ENCODE data around the gene OR2H2.

DNA sequence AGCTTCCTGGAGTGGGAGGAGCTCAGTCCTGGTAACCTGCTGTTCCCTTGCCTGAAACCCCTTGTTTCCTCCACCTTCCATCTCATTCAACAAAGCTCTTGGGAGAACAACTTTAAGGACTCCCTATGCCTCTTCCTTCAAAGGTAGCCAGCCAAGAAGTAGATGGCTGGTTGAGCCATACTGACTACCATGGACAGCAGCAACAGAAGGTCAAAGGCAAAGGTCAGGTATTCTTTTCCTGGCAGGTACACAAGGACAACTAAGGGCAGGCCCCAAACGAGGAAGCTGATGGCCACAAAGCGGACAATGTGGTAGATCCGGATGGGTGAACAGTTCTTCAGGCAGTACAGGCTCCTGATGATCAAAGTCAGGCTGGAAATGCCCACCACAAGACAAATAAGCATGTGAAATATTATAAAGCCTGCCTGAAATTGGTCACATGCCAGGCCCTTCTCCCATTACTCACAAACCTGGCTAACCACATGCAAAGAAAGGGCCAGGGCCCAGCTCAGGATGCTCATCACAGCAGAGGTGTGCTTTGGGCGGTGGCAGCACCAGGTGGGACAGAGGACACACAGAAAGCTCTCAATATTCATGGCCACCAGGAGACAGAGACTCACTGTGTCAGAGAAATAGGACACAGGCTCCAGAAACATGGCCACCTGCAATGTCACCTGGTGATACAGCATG is 47.1 kb upstream of the OR2H2 start:
- TF ChIP-seq, protein P1, sequence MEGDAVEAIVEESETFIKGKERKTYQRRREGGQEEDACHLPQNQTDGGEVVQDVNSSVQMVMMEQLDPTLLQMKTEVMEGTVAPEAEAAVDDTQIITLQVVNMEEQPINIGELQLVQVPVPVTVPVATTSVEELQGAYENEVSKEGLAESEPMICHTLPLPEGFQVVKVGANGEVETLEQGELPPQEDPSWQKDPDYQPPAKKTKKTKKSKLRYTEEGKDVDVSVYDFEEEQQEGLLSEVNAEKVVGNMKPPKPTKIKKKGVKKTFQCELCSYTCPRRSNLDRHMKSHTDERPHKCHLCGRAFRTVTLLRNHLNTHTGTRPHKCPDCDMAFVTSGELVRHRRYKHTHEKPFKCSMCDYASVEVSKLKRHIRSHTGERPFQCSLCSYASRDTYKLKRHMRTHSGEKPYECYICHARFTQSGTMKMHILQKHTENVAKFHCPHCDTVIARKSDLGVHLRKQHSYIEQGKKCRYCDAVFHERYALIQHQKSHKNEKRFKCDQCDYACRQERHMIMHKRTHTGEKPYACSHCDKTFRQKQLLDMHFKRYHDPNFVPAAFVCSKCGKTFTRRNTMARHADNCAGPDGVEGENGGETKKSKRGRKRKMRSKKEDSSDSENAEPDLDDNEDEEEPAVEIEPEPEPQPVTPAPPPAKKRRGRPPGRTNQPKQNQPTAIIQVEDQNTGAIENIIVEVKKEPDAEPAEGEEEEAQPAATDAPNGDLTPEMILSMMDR (conservative IDR thresholded peaks at IDR 0.05; ENCODE audit: low read length): no peak
- TF ChIP-seq EZH2phosphoT487 (IDR thresholded peaks at IDR 0.05; ENCODE audit: borderline replicate concordance, low read depth, low read length): no peak
